ENCODE data around the gene OR51B4. TPM values are rescaled to one million over a fixed set of nuclear protein-coding genes. Genes with fewer than 3 reads are reported as not detected.

Gene OR51B4
- total and polyA plus RNA-seq, 9 of the 15 experiments (the other 6 are each of a cell fraction or from before 2014, with no cell fraction given) = 17.1 to 64.6 (median 39.9) TPM

GRCh38 chr11:5288108-5288905 is 13.4 kb downstream of the OR51B4 start (continued):
- TF ChIP-seq, protein P1, sequence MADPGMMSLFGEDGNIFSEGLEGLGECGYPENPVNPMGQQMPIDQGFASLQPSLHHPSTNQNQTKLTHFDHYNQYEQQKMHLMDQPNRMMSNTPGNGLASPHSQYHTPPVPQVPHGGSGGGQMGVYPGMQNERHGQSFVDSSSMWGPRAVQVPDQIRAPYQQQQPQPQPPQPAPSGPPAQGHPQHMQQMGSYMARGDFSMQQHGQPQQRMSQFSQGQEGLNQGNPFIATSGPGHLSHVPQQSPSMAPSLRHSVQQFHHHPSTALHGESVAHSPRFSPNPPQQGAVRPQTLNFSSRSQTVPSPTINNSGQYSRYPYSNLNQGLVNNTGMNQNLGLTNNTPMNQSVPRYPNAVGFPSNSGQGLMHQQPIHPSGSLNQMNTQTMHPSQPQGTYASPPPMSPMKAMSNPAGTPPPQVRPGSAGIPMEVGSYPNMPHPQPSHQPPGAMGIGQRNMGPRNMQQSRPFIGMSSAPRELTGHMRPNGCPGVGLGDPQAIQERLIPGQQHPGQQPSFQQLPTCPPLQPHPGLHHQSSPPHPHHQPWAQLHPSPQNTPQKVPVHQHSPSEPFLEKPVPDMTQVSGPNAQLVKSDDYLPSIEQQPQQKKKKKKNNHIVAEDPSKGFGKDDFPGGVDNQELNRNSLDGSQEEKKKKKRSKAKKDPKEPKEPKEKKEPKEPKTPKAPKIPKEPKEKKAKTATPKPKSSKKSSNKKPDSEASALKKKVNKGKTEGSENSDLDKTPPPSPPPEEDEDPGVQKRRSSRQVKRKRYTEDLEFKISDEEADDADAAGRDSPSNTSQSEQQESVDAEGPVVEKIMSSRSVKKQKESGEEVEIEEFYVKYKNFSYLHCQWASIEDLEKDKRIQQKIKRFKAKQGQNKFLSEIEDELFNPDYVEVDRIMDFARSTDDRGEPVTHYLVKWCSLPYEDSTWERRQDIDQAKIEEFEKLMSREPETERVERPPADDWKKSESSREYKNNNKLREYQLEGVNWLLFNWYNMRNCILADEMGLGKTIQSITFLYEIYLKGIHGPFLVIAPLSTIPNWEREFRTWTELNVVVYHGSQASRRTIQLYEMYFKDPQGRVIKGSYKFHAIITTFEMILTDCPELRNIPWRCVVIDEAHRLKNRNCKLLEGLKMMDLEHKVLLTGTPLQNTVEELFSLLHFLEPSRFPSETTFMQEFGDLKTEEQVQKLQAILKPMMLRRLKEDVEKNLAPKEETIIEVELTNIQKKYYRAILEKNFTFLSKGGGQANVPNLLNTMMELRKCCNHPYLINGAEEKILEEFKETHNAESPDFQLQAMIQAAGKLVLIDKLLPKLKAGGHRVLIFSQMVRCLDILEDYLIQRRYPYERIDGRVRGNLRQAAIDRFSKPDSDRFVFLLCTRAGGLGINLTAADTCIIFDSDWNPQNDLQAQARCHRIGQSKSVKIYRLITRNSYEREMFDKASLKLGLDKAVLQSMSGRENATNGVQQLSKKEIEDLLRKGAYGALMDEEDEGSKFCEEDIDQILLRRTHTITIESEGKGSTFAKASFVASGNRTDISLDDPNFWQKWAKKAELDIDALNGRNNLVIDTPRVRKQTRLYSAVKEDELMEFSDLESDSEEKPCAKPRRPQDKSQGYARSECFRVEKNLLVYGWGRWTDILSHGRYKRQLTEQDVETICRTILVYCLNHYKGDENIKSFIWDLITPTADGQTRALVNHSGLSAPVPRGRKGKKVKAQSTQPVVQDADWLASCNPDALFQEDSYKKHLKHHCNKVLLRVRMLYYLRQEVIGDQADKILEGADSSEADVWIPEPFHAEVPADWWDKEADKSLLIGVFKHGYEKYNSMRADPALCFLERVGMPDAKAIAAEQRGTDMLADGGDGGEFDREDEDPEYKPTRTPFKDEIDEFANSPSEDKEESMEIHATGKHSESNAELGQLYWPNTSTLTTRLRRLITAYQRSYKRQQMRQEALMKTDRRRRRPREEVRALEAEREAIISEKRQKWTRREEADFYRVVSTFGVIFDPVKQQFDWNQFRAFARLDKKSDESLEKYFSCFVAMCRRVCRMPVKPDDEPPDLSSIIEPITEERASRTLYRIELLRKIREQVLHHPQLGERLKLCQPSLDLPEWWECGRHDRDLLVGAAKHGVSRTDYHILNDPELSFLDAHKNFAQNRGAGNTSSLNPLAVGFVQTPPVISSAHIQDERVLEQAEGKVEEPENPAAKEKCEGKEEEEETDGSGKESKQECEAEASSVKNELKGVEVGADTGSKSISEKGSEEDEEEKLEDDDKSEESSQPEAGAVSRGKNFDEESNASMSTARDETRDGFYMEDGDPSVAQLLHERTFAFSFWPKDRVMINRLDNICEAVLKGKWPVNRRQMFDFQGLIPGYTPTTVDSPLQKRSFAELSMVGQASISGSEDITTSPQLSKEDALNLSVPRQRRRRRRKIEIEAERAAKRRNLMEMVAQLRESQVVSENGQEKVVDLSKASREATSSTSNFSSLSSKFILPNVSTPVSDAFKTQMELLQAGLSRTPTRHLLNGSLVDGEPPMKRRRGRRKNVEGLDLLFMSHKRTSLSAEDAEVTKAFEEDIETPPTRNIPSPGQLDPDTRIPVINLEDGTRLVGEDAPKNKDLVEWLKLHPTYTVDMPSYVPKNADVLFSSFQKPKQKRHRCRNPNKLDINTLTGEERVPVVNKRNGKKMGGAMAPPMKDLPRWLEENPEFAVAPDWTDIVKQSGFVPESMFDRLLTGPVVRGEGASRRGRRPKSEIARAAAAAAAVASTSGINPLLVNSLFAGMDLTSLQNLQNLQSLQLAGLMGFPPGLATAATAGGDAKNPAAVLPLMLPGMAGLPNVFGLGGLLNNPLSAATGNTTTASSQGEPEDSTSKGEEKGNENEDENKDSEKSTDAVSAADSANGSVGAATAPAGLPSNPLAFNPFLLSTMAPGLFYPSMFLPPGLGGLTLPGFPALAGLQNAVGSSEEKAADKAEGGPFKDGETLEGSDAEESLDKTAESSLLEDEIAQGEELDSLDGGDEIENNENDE (IDR thresholded peaks at IDR 0.05; ENCODE audit: low read depth, low read length) = no peak
- TF ChIP-seq NCOA2 (IDR thresholded peaks at IDR 0.05; ENCODE audit: partially characterized antibody in 2 of 2) (peak in 1 of 2 experiments; percentile 46), ZBTB17 (CRISPR knock-in tag; IDR thresholded peaks at IDR 0.05) (0 out of 2 replicates have a peak, but pooled peaks have one; percentile 26), IFI16 (CRISPR knock-in tag; IDR thresholded peaks at IDR 0.05) (no peak), ZNF316 (IDR thresholded peaks at IDR 0.05) (peak; percentile 80), MEF2D (tag; conservative IDR thresholded peaks at IDR 0.05; ENCODE audit: low read depth) (no peak), ZNF644 (tag; IDR thresholded peaks at IDR 0.05; ENCODE audit: low read depth) (peak; percentile 52; the same call in 1 of the 2 replicates), MLLT1 (IDR thresholded peaks at IDR 0.05) (0 out of 4 replicates have a peak, but pooled peaks of 1 of the 2 experiments have one; percentile 46), TAF1 (IDR thresholded peaks at IDR 0.05; ENCODE audit: control insufficient read depth, extremely low read depth, insufficient read depth, low read length, severe bottlenecking) (peak; percentile 75), SMARCA4 (IDR thresholded peaks at IDR 0.05) (peak; percentile 97), MTA2 (IDR thresholded peaks at IDR 0.05; ENCODE audit: low read depth) (peak; percentile 85), POLR2A (conservative IDR thresholded peaks at IDR 0.05) (peak; percentile 62), KLF6 (CRISPR knock-in tag; IDR thresholded peaks at IDR 0.05; ENCODE audit: borderline replicate concordance) (0 out of 2 replicates have a peak, but pooled peaks have one; percentile 4)
- TF ChIP-seq, protein P2, sequence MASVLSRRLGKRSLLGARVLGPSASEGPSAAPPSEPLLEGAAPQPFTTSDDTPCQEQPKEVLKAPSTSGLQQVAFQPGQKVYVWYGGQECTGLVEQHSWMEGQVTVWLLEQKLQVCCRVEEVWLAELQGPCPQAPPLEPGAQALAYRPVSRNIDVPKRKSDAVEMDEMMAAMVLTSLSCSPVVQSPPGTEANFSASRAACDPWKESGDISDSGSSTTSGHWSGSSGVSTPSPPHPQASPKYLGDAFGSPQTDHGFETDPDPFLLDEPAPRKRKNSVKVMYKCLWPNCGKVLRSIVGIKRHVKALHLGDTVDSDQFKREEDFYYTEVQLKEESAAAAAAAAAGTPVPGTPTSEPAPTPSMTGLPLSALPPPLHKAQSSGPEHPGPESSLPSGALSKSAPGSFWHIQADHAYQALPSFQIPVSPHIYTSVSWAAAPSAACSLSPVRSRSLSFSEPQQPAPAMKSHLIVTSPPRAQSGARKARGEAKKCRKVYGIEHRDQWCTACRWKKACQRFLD (CRISPR knock-in tag; IDR thresholded peaks at IDR 0.05) = peak; percentile 80; the same call in 1 of the 2 replicates
